Endometrium (tissue), 2 donors: ENCODE data around the gene TMEM266.

Experiments
- FAIRE-seq: peaks from 2 replicates; lab custom pipeline; 2012; peaks lifted over from hg19 to GRCh38; lab: Jason Lieb, UNC
- donor health status: control.
- donor health status: control.

The TMEM266 gene

DNA sequence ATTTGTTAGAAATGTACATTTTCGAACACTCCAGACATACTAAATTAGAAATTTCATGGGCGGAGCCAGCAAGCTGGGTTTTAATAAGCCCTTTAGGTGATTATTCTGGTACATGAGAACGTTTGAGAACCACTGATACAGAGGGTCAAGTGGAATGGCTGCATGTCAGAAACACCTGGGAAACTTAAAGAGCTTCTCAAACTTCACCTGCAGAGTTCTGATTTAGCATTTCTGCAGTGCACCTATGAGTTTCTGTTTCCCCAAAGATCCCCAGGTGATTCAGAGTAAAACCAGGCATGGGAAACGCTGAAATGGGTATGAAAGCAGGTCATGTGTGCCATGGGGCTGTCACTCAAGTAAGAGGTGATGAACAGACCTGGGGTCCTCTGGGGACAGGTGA is 68.1 kb downstream of the TMEM266 start:
- FAIRE-seq: no peak

- FAIRE-seq: no peak
Measured at GRCh38 chr15:76134537-76134936, 74.8 kb downstream of the TMEM266 start.

- no peak for FAIRE-seq
Measured at GRCh38 chr15:76135516-76135915, 75.7 kb downstream of the TMEM266 start.

- no peak for FAIRE-seq
Measured at GRCh38 chr15:76138436-76138835, 78.7 kb downstream of the TMEM266 start.

GRCh38 chr15:76139368-76140073 is 79.7 kb downstream of the TMEM266 start:
- FAIRE-seq: no peak

- FAIRE-seq: no peak
Measured at GRCh38 chr15:76140074-76140464, 80.3 kb downstream of the TMEM266 start.

- no peak for FAIRE-seq
Measured at GRCh38 chr15:76146812-76147211, 87.0 kb downstream of the TMEM266 start.

DNA sequence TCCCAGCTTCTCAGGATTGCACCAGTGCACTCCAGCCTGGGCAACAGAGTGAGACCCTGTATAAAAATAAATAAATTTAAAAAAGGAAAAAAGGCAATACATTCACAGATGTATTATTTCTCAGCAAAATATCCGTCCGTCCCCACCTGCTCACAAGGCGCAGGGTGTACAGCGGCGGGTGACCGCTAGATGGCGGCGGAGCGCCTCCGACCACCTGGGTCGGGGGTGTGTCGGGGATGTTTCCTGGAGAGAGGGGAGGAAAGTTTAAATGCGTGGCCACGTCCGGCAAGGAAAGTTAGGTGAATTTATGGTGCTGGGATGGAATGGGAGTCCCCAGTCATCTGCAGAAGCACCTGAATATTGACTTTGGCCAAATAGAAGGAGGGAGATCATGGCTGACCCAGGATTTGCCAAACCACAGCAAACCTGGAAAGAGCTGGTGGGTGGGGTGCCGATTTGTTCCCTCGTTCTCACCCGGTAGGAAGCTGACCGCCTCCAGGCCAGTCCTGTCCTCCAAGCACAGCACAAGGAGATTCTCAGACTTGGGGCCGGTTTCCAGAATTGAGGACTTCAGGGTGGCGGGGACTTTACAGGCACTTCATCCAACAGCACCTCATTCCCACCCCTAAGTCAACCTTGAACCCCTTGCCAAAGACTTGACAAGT is 88.3 kb downstream of the TMEM266 start:
- no peak for FAIRE-seq

DNA sequence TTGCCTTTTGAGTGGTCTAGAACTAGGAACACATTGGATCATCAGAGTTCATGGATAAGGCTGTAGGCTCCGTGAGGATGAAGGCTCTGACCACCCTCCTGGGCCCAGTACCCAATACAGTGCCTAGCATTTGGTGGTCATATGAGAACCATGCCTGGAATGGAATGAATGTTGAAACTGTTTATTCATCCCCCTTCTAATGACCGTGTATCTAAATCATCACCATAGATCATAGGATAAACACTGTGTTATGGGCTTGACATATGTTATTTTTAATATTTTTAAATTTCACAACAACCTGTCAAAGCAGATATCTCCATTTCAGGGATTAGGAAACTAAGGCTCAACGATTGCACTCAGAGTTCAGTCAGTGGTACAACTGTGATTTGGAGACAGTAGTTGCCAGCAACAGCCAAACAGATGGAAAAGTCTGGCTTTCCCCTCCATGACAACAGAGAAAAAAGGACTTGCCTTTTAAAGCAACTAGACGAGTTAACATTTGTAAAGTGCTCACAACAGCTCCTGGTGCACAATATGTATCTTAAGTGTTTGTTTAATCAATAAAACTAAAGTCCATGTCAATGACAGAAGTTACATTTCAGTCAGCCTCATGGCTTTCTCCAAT is 89.6 kb downstream of the TMEM266 start:
- no peak for FAIRE-seq

DNA sequence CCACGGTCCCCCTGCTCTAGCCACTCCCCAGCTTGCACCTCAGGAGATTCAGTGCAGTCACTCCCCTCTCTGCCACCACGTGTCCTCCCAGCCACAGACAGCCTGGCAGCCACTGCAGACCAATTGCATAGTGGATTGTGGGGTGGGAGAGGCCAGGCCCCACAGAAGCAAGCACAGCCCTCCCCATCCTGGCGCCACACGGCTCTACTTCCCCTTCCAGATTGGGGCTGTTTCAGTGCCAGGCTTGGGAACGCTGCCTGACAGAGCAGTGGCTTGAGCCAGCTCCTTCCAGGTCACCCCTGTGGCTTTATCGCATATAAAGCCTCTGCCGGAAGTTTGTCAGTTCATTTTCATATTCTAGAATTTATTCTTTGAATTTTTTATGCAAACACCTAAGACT is 90.7 kb downstream of the TMEM266 start:
- no peak for FAIRE-seq

DNA sequence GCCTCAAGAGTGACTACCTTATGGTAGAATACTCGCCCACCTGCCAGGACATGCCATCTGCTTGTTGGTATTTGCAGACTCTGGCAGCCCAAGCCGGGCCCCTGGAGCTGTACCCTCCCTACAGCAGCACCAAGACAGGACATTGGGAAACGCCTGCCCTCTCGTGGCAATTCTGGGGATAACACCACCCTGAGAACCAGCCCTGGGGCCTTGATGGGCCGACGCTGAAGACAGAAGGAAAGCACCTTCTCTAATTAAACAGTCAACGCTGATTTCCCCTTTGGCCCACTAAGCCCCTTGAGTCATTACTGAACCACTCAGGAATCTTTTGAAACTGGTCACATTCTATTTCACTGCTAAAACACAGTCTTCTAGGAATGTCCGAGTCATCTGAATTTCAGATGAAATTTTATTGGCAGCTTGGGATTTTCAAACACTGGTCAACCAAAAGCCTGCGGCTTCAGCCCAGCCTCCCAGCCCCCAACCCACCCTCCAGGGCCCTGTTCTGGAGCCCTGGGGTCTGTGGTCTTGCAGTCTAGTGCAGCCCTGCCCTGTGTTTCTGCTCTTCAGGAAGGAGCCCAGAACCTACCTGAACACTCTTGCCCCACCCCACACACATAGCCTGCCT is 91.3 kb downstream of the TMEM266 start:
- no peak for FAIRE-seq

- no peak for FAIRE-seq
Measured at GRCh38 chr15:76151599-76151974, 91.8 kb downstream of the TMEM266 start.

- no peak for FAIRE-seq
Measured at GRCh38 chr15:76152197-76152596, 92.4 kb downstream of the TMEM266 start.

DNA sequence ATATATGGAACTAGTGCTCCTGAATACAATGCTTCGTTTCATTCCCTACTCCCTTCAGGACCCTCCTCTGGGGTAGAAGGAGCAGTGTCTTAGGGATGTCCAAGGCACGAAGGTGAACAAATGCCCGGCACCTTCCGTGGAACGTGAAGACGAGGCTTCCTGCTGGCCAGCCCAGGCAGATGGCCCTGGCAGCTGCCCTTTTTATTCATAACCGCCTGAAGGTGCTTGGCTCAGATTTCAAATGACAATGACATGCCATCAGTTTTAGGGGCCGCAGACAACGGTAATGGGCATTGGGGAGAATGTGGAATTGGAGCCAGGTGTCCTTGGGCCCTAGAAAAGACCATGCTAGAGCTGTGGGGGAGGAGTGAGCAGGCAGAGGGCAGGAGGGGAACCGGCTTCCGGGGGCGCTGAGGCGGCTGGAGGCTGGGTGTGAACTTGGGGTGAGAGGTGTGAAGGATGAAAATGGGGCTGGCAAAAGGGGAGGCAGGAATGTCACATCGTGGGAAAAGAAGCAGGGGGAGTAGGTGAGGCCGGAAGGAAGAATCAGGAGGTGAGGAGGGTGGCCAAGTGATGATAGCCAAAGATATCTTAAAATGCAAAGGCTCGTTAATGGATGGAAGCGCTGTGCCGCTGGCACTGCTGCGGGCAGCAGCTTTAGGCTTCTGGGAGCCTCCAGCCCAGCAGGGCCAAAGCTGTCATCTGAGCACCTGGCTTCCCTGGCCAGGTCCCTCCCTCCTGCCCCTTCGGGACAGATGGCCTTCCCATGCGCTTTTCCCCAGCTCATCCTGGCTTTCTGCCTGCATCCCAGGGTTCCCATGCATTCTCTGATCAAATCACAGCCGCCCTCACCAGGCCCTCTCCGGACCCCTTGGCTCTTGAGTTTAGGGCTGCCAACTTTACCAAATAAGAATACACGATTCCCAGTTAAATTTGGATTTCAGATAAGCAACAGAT is 93.7 kb downstream of the TMEM266 start:
- FAIRE-seq: no peak

DNA sequence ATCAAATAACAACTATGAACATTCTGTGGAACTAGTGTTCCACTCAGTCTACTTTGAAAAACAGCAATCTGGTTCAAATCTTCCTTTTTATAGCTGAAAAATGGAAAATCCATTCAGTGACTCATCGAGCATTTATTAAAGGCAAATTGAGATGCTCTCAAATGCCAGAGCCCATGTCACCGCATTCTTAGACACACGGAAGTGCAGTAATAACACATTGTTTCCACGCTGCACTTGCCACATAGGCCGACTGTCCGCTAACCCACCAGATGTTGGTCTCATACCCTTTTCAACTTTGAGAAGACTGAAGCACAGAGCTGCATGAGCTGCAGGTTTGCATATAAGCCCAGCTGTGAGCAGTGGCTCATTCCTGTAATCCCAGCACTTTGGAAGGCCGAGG is 95.9 kb downstream of the TMEM266 start:
- FAIRE-seq: no peak

GRCh38 chr15:76158226-76158625 is 98.4 kb downstream of the TMEM266 start:
- peak; percentile 4 for FAIRE-seq

DNA sequence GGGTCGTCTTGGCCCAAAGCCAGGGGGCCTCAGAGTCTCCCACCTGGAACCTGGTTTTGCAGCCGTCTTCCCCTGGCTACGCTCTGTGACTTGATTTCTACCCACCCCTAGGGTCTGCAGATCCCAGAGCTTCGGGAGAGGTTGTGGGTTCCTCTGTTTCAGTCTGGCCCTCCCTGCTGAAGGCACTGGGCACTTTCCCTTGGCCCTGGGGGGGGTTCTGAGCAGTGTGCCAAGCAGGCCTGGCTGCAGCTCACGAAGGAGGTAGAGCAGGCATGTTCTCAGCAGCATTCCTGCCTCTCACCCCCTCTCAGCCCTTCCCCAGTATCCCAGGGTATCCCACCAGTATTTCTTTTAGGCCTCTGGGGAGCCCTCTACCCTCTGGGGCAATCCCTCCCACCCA is 99.0 kb downstream of the TMEM266 start:
- FAIRE-seq: no peak

GRCh38 chr15:76159282-76159681 is 99.5 kb downstream of the TMEM266 start:
- no peak for FAIRE-seq

DNA sequence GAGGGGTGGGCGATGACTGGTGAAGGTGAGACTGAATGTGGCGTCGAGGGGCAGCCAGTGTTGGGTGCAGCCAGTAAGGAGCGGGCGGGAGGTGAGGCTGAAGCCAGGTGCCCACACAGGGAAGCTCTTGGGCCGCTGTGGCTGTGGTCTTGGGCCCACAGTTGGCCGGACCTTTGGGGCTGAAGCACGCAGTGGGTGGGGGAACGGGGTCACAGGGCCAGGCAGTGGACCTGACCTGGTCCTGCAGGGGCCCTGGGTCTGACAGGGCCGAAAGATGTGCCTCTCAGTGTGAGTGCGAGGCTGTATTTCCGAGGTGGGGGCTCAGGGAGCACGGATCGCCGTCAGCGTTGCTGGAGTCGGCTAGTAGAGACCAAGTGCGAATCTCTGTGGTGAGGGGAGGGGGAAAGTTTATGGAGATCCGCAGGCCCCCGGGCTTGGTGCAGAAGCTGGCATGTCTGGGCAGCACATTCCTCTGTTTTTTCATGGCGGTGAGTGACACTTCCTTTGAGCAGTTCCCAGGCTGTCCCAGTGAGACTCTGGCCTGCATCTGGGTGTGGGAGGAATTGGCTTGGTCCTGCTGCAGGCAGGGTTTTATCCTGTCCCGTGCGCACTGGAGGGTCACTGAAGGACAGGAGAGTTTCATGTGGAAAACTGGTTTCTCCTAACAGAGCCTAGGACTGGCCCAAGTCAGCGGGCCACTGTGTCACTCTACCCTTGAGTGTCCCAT is 100.8 kb downstream of the TMEM266 start:
- FAIRE-seq: no peak

GRCh38 chr15:76161153-76162035 is 101.6 kb downstream of the TMEM266 start:
- no peak for FAIRE-seq
